Hepatocyte (in vitro differentiated cells): ENCODE results near the gene PRKAG2. TPM values are rescaled to one million over a fixed set of nuclear protein-coding genes. Genes with fewer than 3 reads are reported as not detected.

Experiments used
- DNase-seq: peaks from one replicate; pipeline ENCODE4 v3.0.0-alpha.2; 2016; ENCODE audit warnings: low spot score
- H2AFZ ChIP-seq: fragments of 200-600 bp; sonication (generic); 2 replicates; pipeline ENCODE4 v1.6.0; 2016; ENCODE audit warnings: antibody characterized with exemption, mild to moderate bottlenecking
- H3K27ac ChIP-seq: fragments of 200-600 bp; sonication (generic); 2 replicates; pipeline ENCODE4 v1.5.1; 2016; ENCODE audit warnings: mild to moderate bottlenecking
- H3K27me3 ChIP-seq: fragments of 200-600 bp; sonication (generic); 2 replicates; pipeline ENCODE4 v1.6.1; 2016
- H3K36me3 ChIP-seq: fragments of 200-600 bp; sonication (generic); replicated peaks from 2 replicates; pipeline ENCODE4 v1.5.1; 2016; ENCODE audit warnings: low read depth; ENCODE audit not compliant: insufficient read depth
- H3K4me1 ChIP-seq: fragments of 200-600 bp; sonication (generic); 2 replicates; pipeline ENCODE4 v1.5.1; 2016; ENCODE audit warnings: mild to moderate bottlenecking, moderate library complexity; ENCODE audit not compliant: insufficient read depth
- H3K4me2 ChIP-seq: fragments of 200-600 bp; sonication (generic); 2 replicates; pipeline ENCODE4 v1.6.0; 2016
- H3K4me3 ChIP-seq: fragments of 200-600 bp; sonication (generic); 2 replicates; pipeline ENCODE4 v1.5.1; 2016; ENCODE audit warnings: mild to moderate bottlenecking
- H3K79me2 ChIP-seq: fragments of 200-600 bp; sonication (generic); 2 replicates; pipeline ENCODE4 v1.6.0; 2017; ENCODE audit warnings: mild to moderate bottlenecking
- H3K9me2 ChIP-seq: fragments of 200-600 bp; sonication (generic); replicated peaks from 2 replicates; pipeline ENCODE4 v1.6.0; 2017; ENCODE audit warnings: mild to moderate bottlenecking; ENCODE audit not compliant: insufficient read depth
- H3K9me3 ChIP-seq: fragments of 200-600 bp; sonication (generic); 2 replicates; pipeline ENCODE4 v1.5.1; 2016; ENCODE audit warnings: low read depth, mild to moderate bottlenecking
- H4K20me1 ChIP-seq: fragments of 200-600 bp; sonication (generic); 2 replicates; pipeline ENCODE4 v1.6.0; 2016; ENCODE audit warnings: mild to moderate bottlenecking; ENCODE audit not compliant: insufficient read depth, poor library complexity, severe bottlenecking
- CTCF ChIP-seq: fragments of 200-600 bp; sonication (generic); IDR thresholded peaks from 2 replicates; pipeline ENCODE4 v1.5.1; 2016; ENCODE audit warnings: antibody characterized with exemption, mild to moderate bottlenecking; ENCODE audit not compliant: poor library complexity
- EZH2 ChIP-seq: fragments of 200-600 bp; sonication (generic); IDR thresholded peaks from 2 replicates; pipeline ENCODE4 v1.6.1; 2016; ENCODE audit warnings: antibody characterized with exemption, mild to moderate bottlenecking, borderline replicate concordance
- EZH2phosphoT487 ChIP-seq: fragments of 200-600 bp; sonication (generic); IDR thresholded peaks from one replicate; pipeline ENCODE4 v1.6.1; 2018; ENCODE audit warnings: antibody characterized with exemption, mild to moderate bottlenecking, low read depth, moderate library complexity; ENCODE audit not compliant: unreplicated experiment, severe bottlenecking
- WGBS: methylation state at CpG from one replicate; pipeline ENCODE4 v1.1.6; 2016; ENCODE audit warnings: low lambda C conversion rate; ENCODE audit errors: missing lambda C conversion rate; 5-methylcytosine and 5-hydroxymethylcytosine counted together
- polyA plus RNA-seq: library from polyadenylated mRNA; unstranded; fragments of >200 nt; fragmentation: Nextera tagmentation; extraction: Ambion mirVana; gene quantifications from 2 replicates; pipeline ENCODE4 v1.2.1, GENCODE V29; 2016
- total RNA-seq: library from RNA; depleted of rRNA; stranded (reverse); fragments of >200 nt; gene quantifications from 2 replicates; pipeline ENCODE4 v1.2.3, GENCODE V29; 2014

PRKAG2 gene
- total and polyA plus RNA-seq, 2 experiments from 2014 or later: 17.8 to 23.4 TPM

- no peaks in the 10 kb centered on the region for H3K9me2 ChIP-seq
- H4K20me1 ChIP-seq: no peaks in the 10 kb centered on the region
- TF ChIP-seq EZH2 (no peak), EZH2phosphoT487 (no peak), CTCF (no peak)
- WGBS: 79% methylated on average over 9 of the region's 9 CpGs
- peak overlapping the region; percentile 16 for H3K27ac ChIP-seq
- no peak overlapping the region for H3K4me3 ChIP-seq
- H3K9me3 ChIP-seq: no peaks in the 10 kb centered on the region
- H3K79me2 ChIP-seq: no peaks in the 10 kb centered on the region
- H3K36me3 ChIP-seq: no peaks in the 10 kb centered on the region
- no peaks in the 10 kb centered on the region for H3K27me3 ChIP-seq
- H2AFZ ChIP-seq: no peak overlapping the region
- peak overlapping the region; percentile 60 for H3K4me2 ChIP-seq
- no peak for DNase-seq
- peaks cover 6% of the 10 kb centered on the region for H3K4me1 ChIP-seq
These were observed 141.6 kb downstream of the PRKAG2 start for GRCh38 chr7:151735186-151735850.

GRCh38 chr7:151732834-151733592 lies 143.9 kb downstream of the PRKAG2 start:
- Histone ChIP-seq H3K4me1 (peaks cover 7% of the 10 kb centered on the region), H2AFZ (no peak overlapping the region), H3K27me3 (no peaks in the 10 kb centered on the region), H3K79me2 (no peaks in the 10 kb centered on the region), H3K27ac (no peak overlapping the region), H4K20me1 (no peaks in the 10 kb centered on the region), H3K9me3 (no peaks in the 10 kb centered on the region), H3K4me2 (no peak overlapping the region), H3K9me2 (no peaks in the 10 kb centered on the region), H3K36me3 (no peaks in the 10 kb centered on the region), H3K4me3 (no peak overlapping the region)
- WGBS: 75% methylated on average over 9 of the region's 9 CpGs
- TF ChIP-seq CTCF (no peak), EZH2 (no peak), EZH2phosphoT487 (no peak)
- DNase-seq: no peak

- H3K4me3 ChIP-seq: no peak overlapping the region
- H3K27me3 ChIP-seq: no peaks in the 10 kb centered on the region
- TF ChIP-seq EZH2 (no peak), EZH2phosphoT487 (no peak), CTCF (no peak)
- no peaks in the 10 kb centered on the region for H3K36me3 ChIP-seq
- H3K27ac ChIP-seq: no peak overlapping the region
- H3K4me2 ChIP-seq: no peak overlapping the region
- no peak overlapping the region for H2AFZ ChIP-seq
- H3K79me2 ChIP-seq: no peaks in the 10 kb centered on the region
- 94% methylated on average over 13 of the region's 13 CpGs for WGBS
- H3K9me3 ChIP-seq: no peaks in the 10 kb centered on the region
- peaks cover 11% of the 10 kb centered on the region for H3K4me1 ChIP-seq
- no peaks in the 10 kb centered on the region for H3K9me2 ChIP-seq
- DNase-seq: no peak
- H4K20me1 ChIP-seq: no peaks in the 10 kb centered on the region
These were observed 144.6 kb downstream of the PRKAG2 start for GRCh38 chr7:151732292-151732691.
